ENCODE data around the gene GAST. TPM values are rescaled to one million over a fixed set of nuclear protein-coding genes. Genes with fewer than 3 reads are reported as not detected.
A peak's percentile ranks its signal among the peaks of the same experiment; 100 is the strongest.

GAST gene
- total RNA-seq, 1 experiment from 2014 or later = not detected

DNA sequence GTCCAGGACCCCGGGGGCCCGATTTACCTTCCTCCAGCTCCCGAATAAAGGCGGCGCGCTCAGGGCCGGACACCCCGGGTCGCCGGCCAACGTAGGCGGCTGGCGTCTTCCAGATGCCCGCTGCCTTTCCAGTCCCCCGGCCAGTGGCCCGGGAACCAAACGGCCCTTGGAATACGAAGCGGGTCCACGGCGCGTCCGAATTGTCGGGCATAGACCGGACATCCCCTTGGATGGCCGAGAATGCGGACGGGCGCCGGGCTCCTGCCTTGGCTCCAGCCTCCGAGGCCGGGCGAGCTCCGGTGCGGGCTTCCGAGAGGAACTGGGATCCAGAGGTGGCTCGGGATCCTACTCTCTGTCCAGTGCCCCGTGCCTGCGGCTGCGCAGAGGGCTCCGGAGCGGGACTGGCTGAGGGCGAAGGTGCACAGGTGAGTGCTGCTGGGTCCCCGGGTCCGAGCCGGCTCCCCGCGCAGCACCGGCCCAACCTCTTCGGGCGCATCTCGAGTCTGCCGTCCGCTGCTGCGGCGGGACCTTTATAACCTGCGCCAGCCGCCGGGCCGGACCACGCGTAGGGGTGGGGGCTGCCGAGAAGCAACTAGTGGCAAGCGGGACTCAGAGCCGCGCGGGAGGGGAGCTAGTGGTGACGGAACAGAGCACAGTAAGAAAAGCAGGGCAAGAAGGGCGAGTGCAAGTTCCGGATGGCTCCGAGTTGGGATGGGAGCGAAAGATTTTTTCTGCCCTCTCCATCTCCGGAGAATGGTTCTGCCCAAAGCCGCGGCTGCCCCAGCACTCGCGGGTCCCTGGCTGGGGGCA, 22.2 kb downstream of the GAST start, which contains the start of gene HAP1:
TSS of gene HAP1 (minus strand) at position 505 of the 810 bp plus-strand sequence. CDS start at position 496, 9 bp downstream.
- BruUV-seq (replicated peaks) = TSS peak; percentile 46
- Histone ChIP-seq H3K9me3 (ENCODE audit: control insufficient read depth in 1 of 2, insufficient read depth in 1 of 2, low read depth in 1 of 2, low read length in 2 of 2) (no peaks in the 10 kb centered on the region), H3K4me3 (replicated peaks in 1 of 2; ENCODE audit: low read depth in 1 of 2, low read length in 2 of 2) (peak within 1 kb of the TSS; percentile 55 to 62), H3K79me2 (ENCODE audit: insufficient read depth, low read length) (no peaks in the 10 kb centered on the region), H3K9ac (ENCODE audit: low read length) (peak within 1 kb of the TSS; percentile 52), H3K27ac (ENCODE audit: low read depth, low read length) (peak within 1 kb of the TSS; percentile 40; the same call in 1 of the 2 replicates), H3K36me3 (ENCODE audit: control insufficient read depth in 1 of 2, insufficient read depth in 2 of 2, low read length in 2 of 2) (no peaks in the 10 kb centered on the region), H3K4me2 (ENCODE audit: low read length) (peak within 1 kb of the TSS; percentile 85), H2AFZ (ENCODE audit: low read depth, low read length, poor library complexity, severe bottlenecking) (peak within 1 kb of the TSS; percentile 92), H3K9me2 (ENCODE audit: insufficient read depth) (no peaks in the 10 kb centered on the region), H3K27me3 (ENCODE audit: insufficient read depth, low read length) (no peaks in the 10 kb centered on the region), H3K4me1 (ENCODE audit: control insufficient read depth in 1 of 2, insufficient read depth in 2 of 2, low read length in 2 of 2) (peaks cover 11 to 35% of the 10 kb centered on the region in 2 experiments), H4K20me1 (ENCODE audit: insufficient read depth) (no peaks in the 10 kb centered on the region)
- RAD21 ChIA-PET (ENCODE audit: low non-redundant PET in 1 of 2, low total read pairs in 2 of 2, uncharacterized antibody in 2 of 2, unreplicated experiment in 2 of 2) = no interaction called here
- TF ChIP-seq, protein P1, sequence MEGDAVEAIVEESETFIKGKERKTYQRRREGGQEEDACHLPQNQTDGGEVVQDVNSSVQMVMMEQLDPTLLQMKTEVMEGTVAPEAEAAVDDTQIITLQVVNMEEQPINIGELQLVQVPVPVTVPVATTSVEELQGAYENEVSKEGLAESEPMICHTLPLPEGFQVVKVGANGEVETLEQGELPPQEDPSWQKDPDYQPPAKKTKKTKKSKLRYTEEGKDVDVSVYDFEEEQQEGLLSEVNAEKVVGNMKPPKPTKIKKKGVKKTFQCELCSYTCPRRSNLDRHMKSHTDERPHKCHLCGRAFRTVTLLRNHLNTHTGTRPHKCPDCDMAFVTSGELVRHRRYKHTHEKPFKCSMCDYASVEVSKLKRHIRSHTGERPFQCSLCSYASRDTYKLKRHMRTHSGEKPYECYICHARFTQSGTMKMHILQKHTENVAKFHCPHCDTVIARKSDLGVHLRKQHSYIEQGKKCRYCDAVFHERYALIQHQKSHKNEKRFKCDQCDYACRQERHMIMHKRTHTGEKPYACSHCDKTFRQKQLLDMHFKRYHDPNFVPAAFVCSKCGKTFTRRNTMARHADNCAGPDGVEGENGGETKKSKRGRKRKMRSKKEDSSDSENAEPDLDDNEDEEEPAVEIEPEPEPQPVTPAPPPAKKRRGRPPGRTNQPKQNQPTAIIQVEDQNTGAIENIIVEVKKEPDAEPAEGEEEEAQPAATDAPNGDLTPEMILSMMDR (IDR thresholded peaks at IDR 0.05 in 2 of 3, conservative IDR thresholded peaks at IDR 0.05 in 1 of 3; ENCODE audit: borderline replicate concordance in 1 of 3, insufficient read depth in 1 of 3, low read depth in 2 of 3, low read length in 2 of 3) = no peak
- TF ChIP-seq FOSL1 (IDR thresholded peaks at IDR 0.05; ENCODE audit: low read depth) (no peak), SP1 (IDR thresholded peaks at IDR 0.05; ENCODE audit: low read depth) (no peak; the same call in 1 of the 2 replicates), POLR2A (IDR thresholded peaks at IDR 0.05; ENCODE audit: borderline replicate concordance, extremely low read depth, insufficient read depth, insufficient read length) (peak; percentile 66), YY1 (IDR thresholded peaks at IDR 0.05; ENCODE audit: extremely low read depth, insufficient replicate concordance, low read depth, low read length) (no peak), CBX3 (IDR thresholded peaks at IDR 0.05; ENCODE audit: low read depth) (no peak), JUND (IDR thresholded peaks at IDR 0.05) (peak; percentile 80; the same call in 1 of the 2 replicates), CEBPB (IDR thresholded peaks at IDR 0.05; ENCODE audit: low read depth) (no peak), POLR2AphosphoS5 (IDR thresholded peaks at IDR 0.05; ENCODE audit: low read depth, low read length) (peak; percentile 98), TCF7L2 (IDR thresholded peaks at IDR 0.05; ENCODE audit: borderline replicate concordance, extremely low read depth, insufficient read depth, insufficient read length) (peak; percentile 56), SRF (IDR thresholded peaks at IDR 0.05; ENCODE audit: low read depth) (no peak), ELF1 (IDR thresholded peaks at IDR 0.05; ENCODE audit: borderline replicate concordance, low read depth) (no peak), EZH2phosphoT487 (IDR thresholded peaks at IDR 0.05; ENCODE audit: borderline replicate concordance) (no peak), EZH2 (IDR thresholded peaks at IDR 0.05) (no peak)
- TF ChIP-seq, protein P2, sequence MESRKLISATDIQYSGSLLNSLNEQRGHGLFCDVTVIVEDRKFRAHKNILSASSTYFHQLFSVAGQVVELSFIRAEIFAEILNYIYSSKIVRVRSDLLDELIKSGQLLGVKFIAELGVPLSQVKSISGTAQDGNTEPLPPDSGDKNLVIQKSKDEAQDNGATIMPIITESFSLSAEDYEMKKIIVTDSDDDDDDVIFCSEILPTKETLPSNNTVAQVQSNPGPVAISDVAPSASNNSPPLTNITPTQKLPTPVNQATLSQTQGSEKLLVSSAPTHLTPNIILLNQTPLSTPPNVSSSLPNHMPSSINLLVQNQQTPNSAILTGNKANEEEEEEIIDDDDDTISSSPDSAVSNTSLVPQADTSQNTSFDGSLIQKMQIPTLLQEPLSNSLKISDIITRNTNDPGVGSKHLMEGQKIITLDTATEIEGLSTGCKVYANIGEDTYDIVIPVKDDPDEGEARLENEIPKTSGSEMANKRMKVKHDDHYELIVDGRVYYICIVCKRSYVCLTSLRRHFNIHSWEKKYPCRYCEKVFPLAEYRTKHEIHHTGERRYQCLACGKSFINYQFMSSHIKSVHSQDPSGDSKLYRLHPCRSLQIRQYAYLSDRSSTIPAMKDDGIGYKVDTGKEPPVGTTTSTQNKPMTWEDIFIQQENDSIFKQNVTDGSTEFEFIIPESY (IDR thresholded peaks at IDR 0.05; ENCODE audit: extremely low read depth, insufficient replicate concordance, low read length) = no peak
- TF ChIP-seq, protein P3, sequence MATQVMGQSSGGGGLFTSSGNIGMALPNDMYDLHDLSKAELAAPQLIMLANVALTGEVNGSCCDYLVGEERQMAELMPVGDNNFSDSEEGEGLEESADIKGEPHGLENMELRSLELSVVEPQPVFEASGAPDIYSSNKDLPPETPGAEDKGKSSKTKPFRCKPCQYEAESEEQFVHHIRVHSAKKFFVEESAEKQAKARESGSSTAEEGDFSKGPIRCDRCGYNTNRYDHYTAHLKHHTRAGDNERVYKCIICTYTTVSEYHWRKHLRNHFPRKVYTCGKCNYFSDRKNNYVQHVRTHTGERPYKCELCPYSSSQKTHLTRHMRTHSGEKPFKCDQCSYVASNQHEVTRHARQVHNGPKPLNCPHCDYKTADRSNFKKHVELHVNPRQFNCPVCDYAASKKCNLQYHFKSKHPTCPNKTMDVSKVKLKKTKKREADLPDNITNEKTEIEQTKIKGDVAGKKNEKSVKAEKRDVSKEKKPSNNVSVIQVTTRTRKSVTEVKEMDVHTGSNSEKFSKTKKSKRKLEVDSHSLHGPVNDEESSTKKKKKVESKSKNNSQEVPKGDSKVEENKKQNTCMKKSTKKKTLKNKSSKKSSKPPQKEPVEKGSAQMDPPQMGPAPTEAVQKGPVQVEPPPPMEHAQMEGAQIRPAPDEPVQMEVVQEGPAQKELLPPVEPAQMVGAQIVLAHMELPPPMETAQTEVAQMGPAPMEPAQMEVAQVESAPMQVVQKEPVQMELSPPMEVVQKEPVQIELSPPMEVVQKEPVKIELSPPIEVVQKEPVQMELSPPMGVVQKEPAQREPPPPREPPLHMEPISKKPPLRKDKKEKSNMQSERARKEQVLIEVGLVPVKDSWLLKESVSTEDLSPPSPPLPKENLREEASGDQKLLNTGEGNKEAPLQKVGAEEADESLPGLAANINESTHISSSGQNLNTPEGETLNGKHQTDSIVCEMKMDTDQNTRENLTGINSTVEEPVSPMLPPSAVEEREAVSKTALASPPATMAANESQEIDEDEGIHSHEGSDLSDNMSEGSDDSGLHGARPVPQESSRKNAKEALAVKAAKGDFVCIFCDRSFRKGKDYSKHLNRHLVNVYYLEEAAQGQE (IDR thresholded peaks at IDR 0.05; ENCODE audit: low read depth) = no peak
- peak; percentile 73 for ATAC-seq
- intact Hi-C loops (cut with micrococcal nuclease) = no loop called here
- POLR2A ChIA-PET = interaction anchor here (1.3 to 1.9 kb wide), 3 partner anchors 9 to 66 kb away, joined by 3 to 6 read pairs (median 4); partner anchors contain the start of gene JUP
- DNase-seq (ENCODE audit: low read depth, low spot score) = no peak
- CTCF ChIA-PET = no interaction called here

Measured in HCT116 (cell line).